Occipital lobe (tissue), 3 donors: ENCODE measurements around the gene SIGLEC6. TPM values are rescaled to one million over a fixed set of nuclear protein-coding genes. Genes with fewer than 3 reads are reported as not detected.

Experiments
- DNase-seq: peaks from one replicate; lab custom pipeline; 2025; lab: John Stamatoyannopoulos, UW
- small RNA-seq: library from RNA; depleted of rRNA; stranded (forward); fragments of <200 nt; gene quantifications from one replicate; pipeline ENCODE3, GENCODE V24; 2014
- total RNA-seq: library from RNA; depleted of rRNA; stranded (reverse); fragments of >200 nt; gene quantifications from one replicate; pipeline ENCODE4 v1.2.3, GENCODE V29; 2014

Gene SIGLEC6
- total RNA-seq, 1 donor from 2014 or later: not detected

DNA sequence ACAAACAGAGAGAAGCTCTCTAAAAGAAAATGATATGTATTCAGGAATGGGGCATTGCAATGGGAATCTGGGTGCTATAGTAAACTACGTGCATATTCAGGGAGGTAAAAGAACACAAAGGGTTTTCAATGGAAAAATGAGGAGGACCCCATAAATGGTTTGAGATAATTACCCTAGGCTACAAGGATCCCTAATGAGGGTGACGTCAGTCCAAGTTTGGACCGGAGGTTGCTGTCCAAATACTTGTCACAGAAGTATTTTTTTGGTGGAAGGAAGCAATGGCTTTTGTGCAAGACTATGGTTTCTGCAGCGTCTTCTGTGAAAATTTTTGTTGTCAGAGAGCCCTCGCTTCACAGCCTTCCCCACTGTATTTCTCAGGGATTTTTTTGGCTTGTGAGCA is 54.1 kb downstream of the SIGLEC6 start:
- DNase-seq: no peak

DNA sequence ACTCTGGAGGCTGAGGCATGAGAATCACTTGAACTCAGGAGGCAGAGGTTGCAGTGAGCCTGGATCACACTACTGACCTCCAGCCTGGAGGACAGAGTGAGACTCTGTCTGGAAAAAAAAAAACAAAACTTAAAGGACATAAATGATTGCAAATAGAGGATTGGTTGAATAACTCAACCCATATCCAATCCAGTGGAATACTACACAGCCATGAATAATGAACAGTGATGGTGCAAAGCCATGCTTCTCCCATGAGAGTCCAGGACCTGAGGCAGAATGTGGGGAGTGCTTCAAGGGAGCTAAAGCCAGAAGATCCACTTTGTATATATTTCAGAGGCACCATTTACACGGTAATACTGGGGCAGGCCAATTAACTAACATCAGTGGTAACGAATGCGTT is 55.3 kb downstream of the SIGLEC6 start:
- DNase-seq: no peak

DNA sequence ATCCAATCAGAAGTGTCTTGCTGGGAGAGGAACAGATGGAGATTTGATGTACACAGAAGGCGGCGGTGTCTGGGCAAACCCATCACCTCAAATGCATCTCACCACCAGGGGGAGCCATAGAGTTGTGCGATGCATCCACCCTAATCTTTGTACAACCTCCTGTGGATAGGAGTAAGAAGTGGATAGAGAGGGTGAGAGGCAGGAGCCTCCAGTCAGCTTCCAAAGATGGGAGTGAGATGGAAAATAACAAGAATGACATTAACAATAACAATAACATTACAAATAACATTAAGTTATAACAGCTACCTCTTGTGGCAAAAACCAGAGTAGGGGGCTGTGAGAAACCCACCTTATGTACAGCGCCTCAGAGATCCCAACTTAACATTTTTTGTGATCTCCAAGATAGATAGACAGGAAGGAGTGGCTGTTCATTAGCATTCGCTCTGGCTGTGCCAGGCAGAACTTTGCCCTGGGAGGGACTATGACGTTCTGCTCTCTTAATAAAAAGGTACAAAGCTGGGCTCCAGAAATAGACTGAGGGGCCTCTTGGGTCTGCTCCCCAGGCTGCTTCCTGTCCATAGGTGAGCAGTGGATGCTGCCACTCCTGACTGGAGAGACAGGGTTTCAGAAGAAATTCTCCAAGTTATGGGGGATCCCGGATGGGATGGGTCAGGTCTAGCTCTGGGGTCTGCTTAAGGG is 58.3 kb downstream of the SIGLEC6 start:
- DNase-seq: peak; percentile 27

GRCh38 chr19:51472607-51473006 is 58.9 kb downstream of the SIGLEC6 start:
- no peak for DNase-seq

GRCh38 chr19:51471527-51471926 is 59.9 kb downstream of the SIGLEC6 start:
- DNase-seq: no peak

GRCh38 chr19:51470966-51471365 is 60.5 kb downstream of the SIGLEC6 start:
- no peak for DNase-seq

- no peak for DNase-seq
These were observed 61.8 kb downstream of the SIGLEC6 start for GRCh38 chr19:51469629-51470028.

GRCh38 chr19:51469162-51469561 is 62.3 kb downstream of the SIGLEC6 start:
- DNase-seq: no peak

DNA sequence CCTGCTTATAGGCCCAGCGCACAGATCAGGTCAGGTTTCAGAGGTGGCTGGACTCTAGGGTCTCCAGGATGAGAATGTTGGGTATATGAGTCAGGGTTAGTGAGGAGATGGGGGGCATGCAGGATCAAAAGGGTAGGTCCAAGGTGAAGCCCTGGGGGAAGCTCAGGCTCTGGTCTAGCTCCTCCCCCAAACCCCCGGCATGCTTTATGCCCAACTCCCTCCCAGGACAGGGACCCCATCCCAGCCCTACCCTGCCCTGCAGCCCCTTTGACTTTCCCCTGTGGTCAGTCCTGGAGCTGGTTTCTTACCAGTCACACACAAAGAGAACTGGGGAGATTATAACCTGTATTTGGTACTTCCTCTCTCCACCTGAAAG is 62.9 kb downstream of the SIGLEC6 start:
- DNase-seq: no peak

DNA sequence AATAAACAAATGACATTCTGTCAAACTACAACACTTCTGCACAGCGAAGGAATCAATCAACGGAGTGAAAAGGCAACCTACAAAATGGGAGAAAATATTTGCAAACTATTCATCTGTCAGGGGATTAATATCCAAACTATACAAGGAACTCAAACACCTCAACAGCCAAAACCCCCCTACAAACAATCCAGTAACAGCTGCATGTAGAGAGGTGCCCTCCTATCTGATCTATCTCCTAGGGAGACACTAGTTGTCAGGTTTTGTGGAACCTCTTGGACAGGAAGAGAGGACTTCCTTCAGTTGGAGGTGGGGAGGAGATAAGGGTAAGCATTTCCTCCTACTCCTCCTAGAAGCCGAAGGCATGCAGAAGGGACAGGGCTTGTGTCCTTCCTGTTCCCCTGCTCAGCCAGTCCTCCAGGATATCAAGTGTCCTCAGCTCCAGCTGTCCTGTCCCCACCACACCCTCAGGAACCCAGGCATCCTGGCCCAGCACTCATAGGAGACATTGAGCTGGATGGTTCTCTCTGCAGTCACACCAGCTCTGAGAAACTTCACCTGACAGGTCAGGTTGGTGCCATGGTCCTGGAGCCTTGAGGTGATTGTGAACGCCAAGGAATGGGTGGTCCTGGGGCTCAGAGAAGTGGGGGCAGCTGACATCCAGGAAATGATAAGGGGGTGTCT is 63.5 kb downstream of the SIGLEC6 start:
- DNase-seq: no peak

Small RNA genes lying within 50 kb of the gene (small RNA-seq; reads per million reads assigned to genes)
- not detected for gene AC020914.3

Other genes with a start within 250 kb of the SIGLEC6 start
- gene IGLON5, start 220.0 kb downstream of the SIGLEC6 start, total RNA-seq: 3.0 TPM
- 0.62 TPM for gene VSIG10L, start 189.5 kb downstream of the SIGLEC6 start, total RNA-seq
- 49.8 TPM for gene ETFB, start 165.3 kb downstream of the SIGLEC6 start, total RNA-seq
- not detected for gene CLDND2, start 162.7 kb downstream of the SIGLEC6 start, total RNA-seq
- not detected for gene NKG7, start 159.0 kb downstream of the SIGLEC6 start, total RNA-seq
- not detected for gene LIM2, start 143.7 kb downstream of the SIGLEC6 start, total RNA-seq
- not detected for gene C19orf84, start 141.1 kb downstream of the SIGLEC6 start, total RNA-seq
- 1.6 TPM for gene SIGLEC10, start 114.0 kb downstream of the SIGLEC6 start, total RNA-seq
- gene SIGLEC8, start 73.2 kb downstream of the SIGLEC6 start, total RNA-seq: 2.0 TPM
- gene CEACAM18, start 53.1 kb downstream of the SIGLEC6 start, total RNA-seq: not detected
- gene SIGLEC12, start 29.9 kb downstream of the SIGLEC6 start, total RNA-seq: not detected
- gene ZNF175, start 39.6 kb upstream of the SIGLEC6 start, total RNA-seq: 8.7 TPM
- not detected for gene SIGLEC5, start 98.7 kb upstream of the SIGLEC6 start, total RNA-seq
- 0.16 TPM for gene SIGLEC14, start 115.2 kb upstream of the SIGLEC6 start, total RNA-seq
- gene SPACA6, start 161.7 kb upstream of the SIGLEC6 start, total RNA-seq: 3.9 TPM
- gene HAS1, start 192.3 kb upstream of the SIGLEC6 start, total RNA-seq: 2.3 TPM
- gene FPR1, start 220.2 kb upstream of the SIGLEC6 start, total RNA-seq: 6.7 TPM
- gene FPR2, start 229.5 kb upstream of the SIGLEC6 start, total RNA-seq: 0.62 TPM